Stimulated activated naive CD4-positive, alpha-beta T cell treated with Interleukin-2 at 50 U/mL for 16 hours (primary cell): Measurements from ENCODE around the gene OTOP2.
"Not testable (repeated sequence)": the region's sequence is repeated elsewhere in the genome, so short reads cannot be mapped to it uniquely, and the experiment has no call there.

ENCODE experiments used
- DNase-seq: peaks from one replicate; lab custom pipeline; 2025; lab: John Stamatoyannopoulos, UW

OTOP2 gene

DNA sequence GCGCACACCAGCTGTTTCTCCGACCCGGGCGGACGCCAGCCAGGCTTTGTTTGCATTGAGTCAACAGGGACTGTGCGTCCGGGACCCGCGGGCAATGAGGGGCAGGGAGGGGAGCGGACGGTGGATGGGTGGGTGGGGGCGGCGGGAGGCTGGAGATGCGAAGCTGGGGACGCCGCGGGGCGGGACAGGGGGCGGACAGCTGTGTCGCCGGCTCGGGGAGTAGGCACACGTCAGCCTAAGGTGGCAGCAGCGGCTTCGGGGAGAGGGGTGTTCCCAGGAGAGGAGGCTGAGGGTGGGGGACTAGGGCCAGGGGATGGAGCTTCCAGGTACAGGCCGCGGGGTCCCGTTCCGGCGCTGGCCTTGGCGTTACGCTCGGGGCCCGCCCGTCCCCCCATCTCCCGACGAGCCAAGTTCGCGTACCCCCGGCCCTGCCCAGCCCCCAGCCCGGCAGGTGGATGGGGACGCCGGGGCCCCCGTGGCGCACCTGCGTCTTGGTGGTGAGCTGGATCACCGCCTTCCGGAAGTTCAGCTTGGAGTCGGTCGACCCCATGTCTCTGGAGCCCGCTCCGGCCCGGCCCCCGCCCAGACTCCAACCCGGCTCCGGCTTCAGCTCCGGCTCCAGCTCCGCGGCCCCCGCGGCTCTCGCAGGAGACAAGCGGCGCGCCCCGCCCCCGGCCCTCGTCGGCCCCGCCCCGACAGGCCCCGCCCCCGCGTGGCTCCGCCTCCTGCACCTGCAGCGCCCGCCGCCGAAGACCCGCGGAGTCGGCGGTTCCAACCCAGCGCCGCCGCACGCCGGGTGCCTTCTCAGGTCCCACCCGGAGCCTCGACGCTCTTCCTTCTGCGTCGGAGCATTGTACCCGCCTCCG lies 48.3 kb downstream of the OTOP2 start, which contains the start of gene HID1:
Gene HID1 (minus strand): TSS at position 653 of the 866 bp plus-strand sequence. CDS start 103 bp downstream, at position 550.
- peak; percentile 74 for DNase-seq

- no peak for DNase-seq
These were observed 48.9 kb downstream of the OTOP2 start for GRCh38 chr17:74972973-74973328.

- no peak for DNase-seq
These were observed 51.9 kb downstream of the OTOP2 start for GRCh38 chr17:74975943-74976342.

GRCh38 chr17:74977802-74978201 lies 53.7 kb downstream of the OTOP2 start:
- DNase-seq, result no peak

DNA sequence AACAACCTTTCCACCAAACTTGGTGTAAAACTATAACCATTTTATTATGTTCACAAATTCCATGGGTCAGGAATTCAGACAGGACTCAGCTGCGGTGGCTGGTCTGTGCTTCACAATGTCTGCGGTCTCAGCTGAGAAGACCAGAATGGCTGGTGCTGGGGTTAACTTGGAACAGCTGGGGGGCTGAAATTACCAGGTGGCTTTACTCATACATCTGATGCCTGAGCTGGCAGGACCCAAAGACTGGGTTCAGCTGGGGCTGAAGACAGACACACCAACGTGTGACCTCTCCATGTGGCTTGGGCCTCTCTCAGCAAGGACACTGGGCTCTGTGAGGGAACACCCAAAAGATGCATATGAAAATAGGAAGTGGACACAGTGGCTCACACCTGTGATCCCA lies 54.2 kb downstream of the OTOP2 start:
- no peak for DNase-seq

- DNase-seq, result no peak
These were observed 55.5 kb downstream of the OTOP2 start for GRCh38 chr17:74979408-74980146.

- DNase-seq, result no peak
These were observed 57.4 kb downstream of the OTOP2 start for GRCh38 chr17:74981318-74981978.

GRCh38 chr17:74981979-74982662 lies 58.0 kb downstream of the OTOP2 start:
- peak; percentile 76 for DNase-seq

GRCh38 chr17:74982663-74983313 lies 58.7 kb downstream of the OTOP2 start:
- not testable (repeated sequence) for DNase-seq
